Activated B cell treated with CpG ODN at 0.5 μM for 24 hours (primary cell): ENCODE results near the gene SLC35A3. TPM values are rescaled to one million over a fixed set of nuclear protein-coding genes. Genes with fewer than 3 reads are reported as not detected.

Experiments used
- ATAC-seq: fragments of 200-7000 bp; cut with Tn5 transposase; one replicate; pipeline ENCODE4 v1.10.0; 2021; ENCODE audit warnings: low read depth, mild to moderate bottlenecking, moderate library complexity
- CTCF ChIA-PET: fragments of 350-600 bp; sonication (Branson Sonifier 250); formaldehyde crosslinking; loops from one replicate; lab custom pipeline; 2021; ENCODE audit warnings: antibody characterized with exemption; lab: Charles Lee
- POLR2A ChIA-PET: fragments of 350-600 bp; sonication (Branson Sonifier 250); formaldehyde crosslinking; loops from one replicate; lab custom pipeline; 2021; ENCODE audit warnings: antibody characterized with exemption; lab: Charles Lee
- DNase-seq: peaks from one replicate; pipeline ENCODE4 v3.0.0; 2022
- H3K27ac Mint-ChIP-seq: one replicate; pipeline ENCODE4 v1.8.0; 2020; ENCODE audit warnings: mixed read lengths
- H3K27me3 Mint-ChIP-seq: one replicate; pipeline ENCODE4 v1.8.0; 2021; ENCODE audit warnings: mixed read lengths
- H3K36me3 Mint-ChIP-seq: one replicate; pipeline ENCODE4 v1.8.0; 2021; ENCODE audit warnings: low read depth, mixed read lengths
- H3K4me1 Mint-ChIP-seq: one replicate; pipeline ENCODE4 v1.8.0; 2021; ENCODE audit warnings: mixed read lengths
- H3K4me3 Mint-ChIP-seq: one replicate; pipeline ENCODE4 v1.8.0; 2020; ENCODE audit warnings: mild to moderate bottlenecking, mixed read lengths
- H3K9me3 Mint-ChIP-seq: one replicate; pipeline ENCODE4 v1.8.0; 2020; ENCODE audit warnings: mixed read lengths
- CTCF ChIP-seq: fragments of 200-600 bp; IDR thresholded peaks from one replicate; pipeline ENCODE4 v1.8.0; 2022; ENCODE audit warnings: antibody characterized with exemption, mild to moderate bottlenecking
- intact Hi-C: fragments of 100-400 bp; cut with micrococcal nuclease; formaldehyde crosslinking; loops from one replicate; pipeline ENCODE4 v1.15.1; 2024
- total RNA-seq: library from RNA; stranded (reverse); gene quantifications from 2 replicates; pipeline ENCODE4 v1.2.3, GENCODE V29; 2022

Gene SLC35A3
- total RNA-seq, 1 donor from 2014 or later, result 21.1 TPM

GRCh38 chr1:100070201-100070939, 100.6 kb downstream of the SLC35A3 start:
- no peak for TF ChIP-seq CTCF
- ChIA-PET CTCF (no interaction called here), POLR2A (interaction anchor here (0.6 to 1.2 kb wide), 2 partner anchors 17 to 21 kb away, joined by 10 to 12 read pairs; no protein-coding TSS in a partner anchor)
- H3K36me3 Mint-ChIP-seq, result peaks cover 85% of the 10 kb centered on the region
- intact Hi-C loops, result no loop called here
- no peaks in the 10 kb centered on the region for H3K9me3 Mint-ChIP-seq
- DNase-seq (no peak), ATAC-seq (no peak)
- no peak overlapping the region for H3K27ac Mint-ChIP-seq
- H3K27me3 Mint-ChIP-seq, result no peaks in the 10 kb centered on the region
- H3K4me1 Mint-ChIP-seq, result peaks cover 6% of the 10 kb centered on the region
- H3K4me3 Mint-ChIP-seq, result no peak overlapping the region

DNA sequence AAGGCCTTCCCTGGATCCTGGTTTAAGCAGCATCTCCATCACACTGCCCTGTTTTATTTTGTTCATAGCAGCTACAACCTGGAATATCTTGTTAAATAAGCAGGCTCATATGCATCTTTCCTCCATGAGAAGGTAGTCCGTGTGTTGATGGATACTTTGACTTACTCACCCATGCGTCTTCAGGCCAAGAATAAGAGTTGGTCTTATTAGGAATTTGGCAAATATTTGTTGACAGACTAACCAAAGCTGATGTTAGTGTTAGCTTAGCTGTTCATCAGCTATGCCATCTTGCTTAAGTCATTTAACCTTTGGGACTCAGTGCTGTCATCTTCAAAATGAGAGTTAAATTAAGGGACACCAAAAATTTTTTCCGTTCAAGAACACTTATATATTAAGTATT, 103.7 kb downstream of the SLC35A3 start:
- POLR2A ChIA-PET, result no interaction called here
- CTCF ChIA-PET, result no interaction called here

DNA sequence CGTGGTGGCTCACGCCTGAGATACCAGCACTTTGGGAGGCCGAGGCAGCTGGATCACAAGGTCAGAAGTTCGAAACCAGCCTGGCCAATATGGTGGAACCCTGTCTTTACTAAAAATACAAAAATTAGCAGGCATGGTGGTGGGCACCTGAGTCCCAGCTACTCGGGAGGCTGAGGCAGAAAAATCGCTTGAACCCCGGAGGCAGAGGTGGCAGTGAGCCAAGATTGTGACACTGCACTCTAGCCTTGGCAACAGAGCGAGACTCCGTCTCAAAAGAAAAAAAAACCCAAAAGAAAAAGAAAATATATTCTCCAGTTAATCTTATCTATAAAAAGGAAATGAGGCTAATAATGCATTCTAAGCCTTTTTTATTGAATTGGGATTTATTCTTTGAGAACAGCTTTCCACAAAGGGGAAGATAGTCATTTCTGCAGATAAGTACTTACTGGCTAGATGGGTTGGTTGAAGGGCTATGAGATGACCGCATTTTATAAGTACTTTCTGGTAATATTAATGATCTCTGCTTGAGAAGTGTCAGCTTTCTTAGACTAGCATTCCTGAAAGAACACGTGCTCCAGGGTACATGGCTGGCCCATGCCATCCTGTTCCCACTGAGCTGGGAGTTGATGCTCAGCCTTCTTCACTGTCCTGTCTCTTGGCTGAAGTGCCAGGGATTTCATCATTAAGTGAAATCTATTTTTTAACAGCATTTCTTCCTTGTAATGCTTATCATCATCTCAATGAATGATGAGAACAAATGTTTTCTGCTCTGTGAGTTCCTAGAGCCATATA, 105.0 kb downstream of the SLC35A3 start:
- H3K27me3 Mint-ChIP-seq, result no peaks in the 10 kb centered on the region
- ChIA-PET CTCF (interaction anchor here (0.7 kb wide), 1 partner anchor 417 kb away, joined by 3 read pairs; no protein-coding TSS in a partner anchor), POLR2A (interaction anchor here (1.6 kb wide), 1 partner anchor 37 kb away, joined by 4 read pairs; a partner anchor contains a TSS)
- TF ChIP-seq CTCF, result no peak
- H3K27ac Mint-ChIP-seq, result no peak overlapping the region
- H3K36me3 Mint-ChIP-seq, result peaks cover 84% of the 10 kb centered on the region
- no peaks in the 10 kb centered on the region for H3K9me3 Mint-ChIP-seq
- peaks cover 4% of the 10 kb centered on the region for H3K4me1 Mint-ChIP-seq
- no peak overlapping the region for H3K4me3 Mint-ChIP-seq
- DNase-seq (no peak), ATAC-seq (no peak)
- intact Hi-C loops, result no loop called here

More for the DNA sequence above, 103.7 kb downstream of the SLC35A3 start:
- no peaks in the 10 kb centered on the region for H3K27me3 Mint-ChIP-seq
- DNase-seq (no peak), ATAC-seq (no peak)
- H3K4me3 Mint-ChIP-seq, result no peak overlapping the region
- intact Hi-C loops, result loop anchor here (2.0 kb wide), 1 partner anchor 13 kb away; no protein-coding TSS in a partner anchor
- H3K36me3 Mint-ChIP-seq, result peaks cover 82% of the 10 kb centered on the region
- peaks cover 4% of the 10 kb centered on the region for H3K4me1 Mint-ChIP-seq
- no peak overlapping the region for H3K27ac Mint-ChIP-seq
- H3K9me3 Mint-ChIP-seq, result no peaks in the 10 kb centered on the region
- TF ChIP-seq CTCF, result no peak

GRCh38 chr1:100075773-100076172, 106.0 kb downstream of the SLC35A3 start:
- H3K27ac Mint-ChIP-seq, result no peak overlapping the region
- peaks cover 4% of the 10 kb centered on the region for H3K4me1 Mint-ChIP-seq
- ChIA-PET CTCF (no interaction called here), POLR2A (interaction anchor here (1.6 kb wide), 1 partner anchor 38 kb away, joined by 4 read pairs; a partner anchor contains a TSS)
- intact Hi-C loops, result no loop called here
- ATAC-seq, result no peak
- DNase-seq, result no peak
- peaks cover 82% of the 10 kb centered on the region for H3K36me3 Mint-ChIP-seq
- no peaks in the 10 kb centered on the region for H3K9me3 Mint-ChIP-seq
- H3K27me3 Mint-ChIP-seq, result no peaks in the 10 kb centered on the region
- no peak overlapping the region for H3K4me3 Mint-ChIP-seq
- no peak for TF ChIP-seq CTCF

DNA sequence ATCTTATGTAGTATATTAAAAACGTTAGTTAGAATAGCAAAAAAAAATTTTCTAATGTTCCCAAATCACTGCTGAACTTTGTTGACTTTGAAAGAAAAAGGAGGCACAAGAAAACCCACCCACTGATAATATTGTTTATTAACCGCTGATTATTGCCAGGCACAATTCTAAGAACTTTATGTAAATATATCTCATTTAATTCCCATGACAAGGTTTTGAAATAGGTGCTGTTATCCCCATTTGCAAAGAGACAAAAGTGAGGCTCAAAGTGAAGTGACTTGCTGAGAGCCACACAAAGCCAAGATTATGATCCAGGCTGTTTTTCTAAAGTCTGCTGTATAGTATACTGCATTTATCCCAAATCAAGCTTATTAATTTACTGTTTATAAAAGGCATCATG, 106.5 kb downstream of the SLC35A3 start:
- CTCF ChIA-PET, result no interaction called here
- TF ChIP-seq CTCF, result no peak
- DNase-seq (no peak), ATAC-seq (no peak)
- H3K27me3 Mint-ChIP-seq, result no peaks in the 10 kb centered on the region
- H3K27ac Mint-ChIP-seq, result no peak overlapping the region
- intact Hi-C loops, result no loop called here
- peaks cover 82% of the 10 kb centered on the region for H3K36me3 Mint-ChIP-seq
- H3K9me3 Mint-ChIP-seq, result no peaks in the 10 kb centered on the region
- POLR2A ChIA-PET, result no interaction called here
- H3K4me3 Mint-ChIP-seq, result no peak overlapping the region
- H3K4me1 Mint-ChIP-seq, result peaks cover 4% of the 10 kb centered on the region
